Mesendoderm (in vitro differentiated cells): ENCODE data around the gene EPHB3.

ENCODE experiments used
- DNase-seq: peaks from one replicate; pipeline ENCODE4 v3.0.0; 2013
- H2AK5ac ChIP-seq: 2 replicates; pipeline ENCODE4 v1.6.1; 2013; ENCODE audit warnings: low read length, inconsistent platforms
- H2BK120ac ChIP-seq: 2 replicates; pipeline ENCODE4 v1.6.1; 2013; ENCODE audit warnings: low read depth, mild to moderate bottlenecking, low read length, moderate library complexity, mixed read lengths
- H2BK15ac ChIP-seq: replicated peaks from 2 replicates; pipeline ENCODE4 v1.6.1; 2013; ENCODE audit warnings: low read depth, mild to moderate bottlenecking, moderate library complexity
- H2BK5ac ChIP-seq: 2 replicates; pipeline ENCODE4 v1.6.1; 2013; ENCODE audit warnings: low read length, inconsistent platforms
- H3K18ac ChIP-seq: 2 replicates; pipeline ENCODE4 v1.6.1; 2013; ENCODE audit warnings: mild to moderate bottlenecking, low read length, mixed read lengths
- H3K23ac ChIP-seq: one replicate; pipeline ENCODE4 v1.6.1; 2013; ENCODE audit warnings: low read length
- H3K27ac ChIP-seq: 2 replicates; pipeline ENCODE4 v1.5.1; 2013; ENCODE audit warnings: low read depth, mild to moderate bottlenecking, inconsistent platforms, low read length, moderate library complexity
- H3K27me3 ChIP-seq: 2 replicates; pipeline ENCODE4 v1.6.1; 2013; ENCODE audit warnings: low read length, control low read depth, mild to moderate bottlenecking, inconsistent platforms; ENCODE audit not compliant: insufficient read depth, poor library complexity
- H3K36me3 ChIP-seq: 2 replicates; pipeline ENCODE4 v1.6.1; 2013; ENCODE audit warnings: low read length, inconsistent platforms; ENCODE audit not compliant: control insufficient read depth, insufficient read depth
- H3K4ac ChIP-seq: one replicate; pipeline ENCODE4 v1.6.1; 2013; ENCODE audit warnings: low read depth, mild to moderate bottlenecking, low read length, moderate library complexity
- H3K4me1 ChIP-seq: 2 replicates; pipeline ENCODE4 v1.6.1; 2013; ENCODE audit warnings: low read depth, low read length, inconsistent platforms; ENCODE audit not compliant: control insufficient read depth
- H3K4me2 ChIP-seq: 2 replicates; pipeline ENCODE4 v1.6.1; 2013; ENCODE audit warnings: low read length
- H3K4me3 ChIP-seq: 2 replicates; pipeline ENCODE4 v1.5.1; 2013; ENCODE audit warnings: mild to moderate bottlenecking, low read length
- H3K56ac ChIP-seq: one replicate; pipeline ENCODE4 v1.6.1; 2013; ENCODE audit warnings: low read length
- H3K79me1 ChIP-seq: 2 replicates; pipeline ENCODE4 v1.6.1; 2013; ENCODE audit warnings: low read length, inconsistent platforms
- H3K79me2 ChIP-seq: 2 replicates; pipeline ENCODE4 v1.6.1; 2013; ENCODE audit warnings: mild to moderate bottlenecking, low read length; ENCODE audit not compliant: control insufficient read depth, insufficient read depth
- H3K9ac ChIP-seq: 2 replicates; pipeline ENCODE4 v1.6.1; 2013; ENCODE audit warnings: low read length, inconsistent platforms
- H4K5ac ChIP-seq: one replicate; pipeline ENCODE4 v1.6.1; 2013; ENCODE audit warnings: low read length
- H4K8ac ChIP-seq: one replicate; pipeline ENCODE4 v1.6.1; 2013; ENCODE audit warnings: low read depth, mild to moderate bottlenecking, control low read depth, low read length, moderate library complexity
- WGBS: extraction: QIAGEN DNeasy Blood & Tissue Kit; methylation state at CpG from one replicate; pipeline ENCODE4 v1.1.7; 2013; ENCODE audit warnings: low lambda C conversion rate, missing lambda C conversion rate; ENCODE audit not compliant: insufficient coverage; ENCODE audit errors: extremely low coverage; 5-methylcytosine and 5-hydroxymethylcytosine counted together

The EPHB3 gene

DNA sequence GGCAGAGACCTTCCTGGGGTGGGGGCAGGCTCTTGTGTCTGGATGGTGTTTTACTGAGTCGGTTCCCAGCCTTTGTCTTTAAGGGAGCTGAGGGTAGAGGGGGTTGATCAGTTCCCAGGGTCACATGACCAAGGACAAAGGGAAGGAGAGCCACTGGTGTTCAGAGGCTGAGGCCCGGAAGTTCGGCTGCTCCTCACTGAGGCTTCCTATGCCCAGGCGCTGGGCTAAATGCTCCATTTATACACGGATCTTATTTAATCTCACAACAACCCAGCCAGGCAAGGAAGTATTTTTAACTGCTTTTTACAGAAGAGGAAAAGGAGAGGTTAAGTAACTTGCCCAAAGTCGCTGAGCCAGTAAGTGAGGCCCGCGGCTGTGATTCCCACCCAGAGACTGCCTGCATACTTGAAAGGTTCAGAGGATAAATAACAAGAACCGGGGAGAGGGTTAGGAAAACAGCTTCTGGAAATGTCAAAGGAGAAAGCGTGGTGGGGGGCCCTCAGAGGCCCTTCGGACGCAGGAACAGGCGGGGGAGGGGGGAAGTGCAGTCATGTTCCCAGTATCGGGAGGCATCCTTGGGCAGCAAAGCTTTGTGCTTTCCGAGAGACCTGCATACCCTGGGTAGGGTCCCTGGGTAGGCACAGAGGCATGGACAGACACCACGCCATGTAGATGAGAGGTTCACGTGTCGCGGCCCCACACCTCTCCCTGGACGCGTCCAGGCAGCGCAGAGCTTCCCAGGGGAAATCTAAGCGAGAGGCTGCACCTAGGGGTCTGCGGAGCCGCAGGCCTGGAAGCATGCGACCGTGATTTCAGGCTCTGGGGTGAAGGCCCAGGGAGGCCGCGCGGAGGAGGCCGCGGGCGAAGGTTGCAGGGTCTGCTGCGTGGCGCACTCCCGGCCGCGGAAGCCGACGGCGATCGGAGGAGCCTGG is 21.3 kb downstream of the EPHB3 start:
- H3K4ac ChIP-seq, result peak overlapping the region; percentile 96
- peaks cover 13% of the 10 kb centered on the region for H3K36me3 ChIP-seq
- peak overlapping the region; percentile 82 for H3K4me2 ChIP-seq
- peak overlapping the region; percentile 97 for H2AK5ac ChIP-seq
- H3K27me3 ChIP-seq, result no peaks in the 10 kb centered on the region
- no peak overlapping the region for H4K8ac ChIP-seq
- WGBS, result no CpG with 5 or more reads among the region's 42 CpGs
- peak overlapping the region; percentile 88 for H3K9ac ChIP-seq
- H2BK5ac ChIP-seq, result peak overlapping the region; percentile 61
- H3K56ac ChIP-seq, result peak overlapping the region; percentile 90
- H2BK120ac ChIP-seq, result peak overlapping the region; percentile 23
- H3K23ac ChIP-seq, result peak overlapping the region; percentile 92
- H2BK15ac ChIP-seq, result no peak overlapping the region
- H3K4me1 ChIP-seq, result peaks cover 14% of the 10 kb centered on the region
- no peaks in the 10 kb centered on the region for H3K79me2 ChIP-seq
- H4K5ac ChIP-seq, result no peak overlapping the region
- H3K27ac ChIP-seq, result peak overlapping the region; percentile 65
- H3K4me3 ChIP-seq, result peak overlapping the region; percentile 11
- peak overlapping the region; percentile 85 for H3K18ac ChIP-seq
- no peaks in the 10 kb centered on the region for H3K79me1 ChIP-seq
- peak; percentile 95 for DNase-seq

DNA sequence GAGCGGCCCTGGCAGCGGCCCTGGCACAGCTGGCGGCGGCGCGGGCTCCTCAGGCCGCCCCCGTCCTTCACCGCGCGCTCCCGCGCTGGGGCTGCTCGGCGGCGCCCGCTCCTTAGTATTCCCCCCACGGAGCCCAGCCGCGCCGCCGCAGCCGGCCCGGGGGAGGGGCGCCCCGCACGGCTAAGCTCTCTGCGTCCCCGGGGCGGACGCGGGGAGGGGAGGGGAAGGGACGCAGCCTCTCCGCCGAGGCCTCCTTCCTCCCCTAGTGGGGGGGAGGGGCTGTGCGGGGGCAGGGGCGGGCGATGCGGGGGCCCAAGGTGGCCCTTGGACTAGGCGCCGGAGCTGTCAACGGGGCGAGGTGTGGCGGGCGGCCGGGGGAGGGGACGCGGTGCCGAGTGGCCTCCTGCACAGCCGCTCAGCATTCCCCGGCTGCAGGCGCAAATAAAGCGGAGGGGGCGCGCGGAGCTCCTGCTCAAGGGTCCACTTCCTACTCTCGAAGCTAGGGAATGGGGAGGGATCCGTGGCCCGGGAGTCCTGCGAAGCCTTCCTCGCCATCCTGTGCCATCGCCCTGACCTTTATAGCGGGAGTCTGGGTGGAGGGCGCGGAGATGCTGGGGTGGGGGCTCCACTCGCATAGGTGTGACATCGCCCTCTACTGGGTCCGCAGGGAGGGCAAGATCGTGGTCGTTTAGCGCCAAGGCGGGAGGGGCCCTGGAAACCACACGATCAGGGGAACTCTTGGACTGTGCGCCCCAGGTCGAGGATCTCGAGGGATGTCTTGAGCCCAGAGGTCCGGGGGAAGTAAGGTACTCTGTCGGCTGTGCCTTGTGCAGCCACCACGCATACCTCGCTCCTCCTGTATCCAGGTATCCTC is 22.2 kb downstream of the EPHB3 start:
- peak overlapping the region; percentile 11 for H3K4me3 ChIP-seq
- peak overlapping the region; percentile 89 for H2BK5ac ChIP-seq
- DNase-seq, result peak; percentile 84
- peak overlapping the region; percentile 23 for H2BK120ac ChIP-seq
- peak overlapping the region; percentile 85 for H3K18ac ChIP-seq
- H3K79me1 ChIP-seq, result no peaks in the 10 kb centered on the region
- peak overlapping the region; percentile 69 for H3K23ac ChIP-seq
- no peak overlapping the region for H4K8ac ChIP-seq
- H4K5ac ChIP-seq, result no peak overlapping the region
- peak overlapping the region; percentile 50 for H2AK5ac ChIP-seq
- H3K56ac ChIP-seq, result peak overlapping the region; percentile 95
- H3K36me3 ChIP-seq, result peaks cover 13% of the 10 kb centered on the region
- peaks cover 12% of the 10 kb centered on the region for H3K4me1 ChIP-seq
- no peaks in the 10 kb centered on the region for H3K79me2 ChIP-seq
- peak overlapping the region; percentile 96 for H3K4ac ChIP-seq
- H2BK15ac ChIP-seq, result no peak overlapping the region
- no peaks in the 10 kb centered on the region for H3K27me3 ChIP-seq
- H3K27ac ChIP-seq, result peak overlapping the region; percentile 65
- H3K4me2 ChIP-seq, result peak overlapping the region; percentile 82
- peak overlapping the region; percentile 88 for H3K9ac ChIP-seq
- WGBS, result no CpG with 5 or more reads among the region's 80 CpGs

DNA sequence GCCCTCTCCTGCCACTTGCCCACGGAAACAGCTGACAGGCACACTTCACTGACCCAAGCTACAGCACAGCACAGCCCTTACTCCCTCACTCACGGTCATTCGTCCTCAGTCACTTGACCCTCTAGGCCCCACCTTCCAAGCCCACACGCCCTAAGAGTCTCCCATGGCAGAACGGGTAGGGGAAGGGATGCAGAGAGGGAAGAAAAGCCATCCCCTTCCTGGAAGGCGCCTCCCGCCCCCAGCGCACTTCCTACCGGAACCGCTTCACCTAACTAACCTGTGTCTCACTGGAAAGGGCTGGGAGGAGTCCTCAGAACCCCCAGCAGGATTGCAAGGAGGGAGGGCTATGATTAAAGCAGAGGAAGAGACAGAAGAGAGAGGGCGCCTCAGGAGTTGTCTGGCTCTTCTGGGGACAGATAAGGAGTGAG is 22.9 kb downstream of the EPHB3 start:
- no peak overlapping the region for H2BK15ac ChIP-seq
- H3K4me1 ChIP-seq, result peaks cover 12% of the 10 kb centered on the region
- H3K23ac ChIP-seq, result peak overlapping the region; percentile 69
- H3K36me3 ChIP-seq, result peaks cover 9% of the 10 kb centered on the region
- H3K9ac ChIP-seq, result peak overlapping the region; percentile 75
- DNase-seq, result peak; percentile 98
- H3K79me2 ChIP-seq, result no peaks in the 10 kb centered on the region
- H2BK5ac ChIP-seq, result peak overlapping the region; percentile 89
- H3K27ac ChIP-seq, result peak overlapping the region; percentile 64
- H4K5ac ChIP-seq, result no peak overlapping the region
- H2BK120ac ChIP-seq, result no peak overlapping the region
- peak overlapping the region; percentile 5 for H3K4me3 ChIP-seq
- no peaks in the 10 kb centered on the region for H3K79me1 ChIP-seq
- peak overlapping the region; percentile 95 for H3K56ac ChIP-seq
- H3K4me2 ChIP-seq, result peak overlapping the region; percentile 70
- no peak overlapping the region for H4K8ac ChIP-seq
- H3K4ac ChIP-seq, result peak overlapping the region; percentile 75
- no CpG with 5 or more reads among the region's 11 CpGs for WGBS
- peak overlapping the region; percentile 50 for H2AK5ac ChIP-seq
- no peaks in the 10 kb centered on the region for H3K27me3 ChIP-seq
- H3K18ac ChIP-seq, result peak overlapping the region; percentile 85

DNA sequence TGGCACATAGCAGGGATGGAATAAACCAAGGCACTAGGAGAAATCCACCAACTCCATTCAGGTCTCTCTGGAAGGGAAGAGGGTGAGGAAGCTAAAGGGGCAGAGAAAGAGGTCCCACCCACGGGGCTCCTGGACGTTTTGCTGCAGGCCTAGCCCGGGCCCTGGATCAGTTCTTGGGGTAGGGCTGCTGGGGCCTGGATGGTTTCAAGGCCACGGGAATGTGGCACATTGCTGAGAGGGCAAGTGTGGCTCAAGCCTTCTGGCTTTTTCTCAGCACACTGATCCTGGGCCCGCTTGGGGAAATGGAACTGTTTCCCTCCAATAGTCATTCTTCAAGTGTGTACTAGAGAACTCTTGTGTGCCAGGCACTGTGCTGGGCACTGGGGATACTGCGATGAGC is 24.0 kb downstream of the EPHB3 start:
- H4K5ac ChIP-seq, result no peak overlapping the region
- peak overlapping the region; percentile 28 for H2AK5ac ChIP-seq
- no peak overlapping the region for H4K8ac ChIP-seq
- peak overlapping the region; percentile 73 for H3K4ac ChIP-seq
- H2BK120ac ChIP-seq, result no peak overlapping the region
- H2BK5ac ChIP-seq, result peak overlapping the region; percentile 30
- H3K27ac ChIP-seq, result no peak overlapping the region
- no CpG with 5 or more reads among the region's 6 CpGs for WGBS
- H3K56ac ChIP-seq, result peak overlapping the region; percentile 17
- no peak overlapping the region for H3K23ac ChIP-seq
- no peaks in the 10 kb centered on the region for H3K79me2 ChIP-seq
- H2BK15ac ChIP-seq, result no peak overlapping the region
- H3K4me3 ChIP-seq, result no peak overlapping the region
- H3K9ac ChIP-seq, result peak overlapping the region; percentile 14
- H3K79me1 ChIP-seq, result no peaks in the 10 kb centered on the region
- H3K18ac ChIP-seq, result no peak overlapping the region
- peaks cover 12% of the 10 kb centered on the region for H3K4me1 ChIP-seq
- no peak for DNase-seq
- H3K36me3 ChIP-seq, result peaks cover 4% of the 10 kb centered on the region
- no peaks in the 10 kb centered on the region for H3K27me3 ChIP-seq
- no peak overlapping the region for H3K4me2 ChIP-seq

DNA sequence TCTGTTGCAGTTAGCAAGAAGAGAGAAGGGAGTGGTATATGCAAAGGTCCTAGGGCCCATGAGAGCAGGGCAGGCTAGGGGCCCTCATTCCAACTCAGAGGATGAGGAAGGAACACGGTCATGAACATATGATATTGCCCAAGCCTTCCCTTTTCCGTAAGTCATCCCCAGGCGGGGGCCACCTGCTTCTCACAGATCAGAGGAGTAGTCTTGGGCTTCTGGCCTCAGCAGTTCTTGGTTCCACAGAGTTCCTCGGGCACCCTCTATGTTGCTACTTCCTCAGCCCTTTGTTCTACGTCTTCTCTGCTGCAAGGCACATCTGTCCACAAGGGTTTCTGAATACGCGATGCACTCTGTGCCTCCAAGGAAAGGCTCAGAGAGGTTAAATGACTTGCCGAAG is 25.3 kb downstream of the EPHB3 start:
- Histone ChIP-seq H3K27me3 (no peaks in the 10 kb centered on the region), H4K8ac (no peak overlapping the region), H3K4me1 (peaks cover 14% of the 10 kb centered on the region)

More for the DNA sequence above, 25.3 kb downstream of the EPHB3 start:
- H3K79me2 ChIP-seq, result no peaks in the 10 kb centered on the region
- no peak overlapping the region for H3K4me2 ChIP-seq
- no CpG with 5 or more reads among the region's 8 CpGs for WGBS
- no peaks in the 10 kb centered on the region for H3K79me1 ChIP-seq
- H3K23ac ChIP-seq, result no peak overlapping the region
- H3K4me3 ChIP-seq, result no peak overlapping the region
- no peak overlapping the region for H3K4ac ChIP-seq
- H2BK5ac ChIP-seq, result no peak overlapping the region
- peaks cover under 1% of the 10 kb centered on the region for H3K36me3 ChIP-seq
- DNase-seq, result no peak
- H2AK5ac ChIP-seq, result no peak overlapping the region
- H2BK15ac ChIP-seq, result no peak overlapping the region
- H3K18ac ChIP-seq, result no peak overlapping the region
- H3K9ac ChIP-seq, result no peak overlapping the region
- H4K5ac ChIP-seq, result no peak overlapping the region
- no peak overlapping the region for H3K27ac ChIP-seq
- H2BK120ac ChIP-seq, result no peak overlapping the region
- peak overlapping the region; percentile 9 for H3K56ac ChIP-seq
